ENCODE results near the gene FAR1. TPM values are rescaled to one million over a fixed set of nuclear protein-coding genes. Genes with fewer than 3 reads are reported as not detected.
"Not testable (repeated sequence)": the region's sequence is repeated elsewhere in the genome, so short reads cannot be mapped to it uniquely, and the experiment has no call there.

FAR1 gene, protein sequence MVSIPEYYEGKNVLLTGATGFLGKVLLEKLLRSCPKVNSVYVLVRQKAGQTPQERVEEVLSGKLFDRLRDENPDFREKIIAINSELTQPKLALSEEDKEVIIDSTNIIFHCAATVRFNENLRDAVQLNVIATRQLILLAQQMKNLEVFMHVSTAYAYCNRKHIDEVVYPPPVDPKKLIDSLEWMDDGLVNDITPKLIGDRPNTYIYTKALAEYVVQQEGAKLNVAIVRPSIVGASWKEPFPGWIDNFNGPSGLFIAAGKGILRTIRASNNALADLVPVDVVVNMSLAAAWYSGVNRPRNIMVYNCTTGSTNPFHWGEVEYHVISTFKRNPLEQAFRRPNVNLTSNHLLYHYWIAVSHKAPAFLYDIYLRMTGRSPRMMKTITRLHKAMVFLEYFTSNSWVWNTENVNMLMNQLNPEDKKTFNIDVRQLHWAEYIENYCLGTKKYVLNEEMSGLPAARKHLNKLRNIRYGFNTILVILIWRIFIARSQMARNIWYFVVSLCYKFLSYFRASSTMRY
- 90.2 TPM for total RNA-seq

DNA sequence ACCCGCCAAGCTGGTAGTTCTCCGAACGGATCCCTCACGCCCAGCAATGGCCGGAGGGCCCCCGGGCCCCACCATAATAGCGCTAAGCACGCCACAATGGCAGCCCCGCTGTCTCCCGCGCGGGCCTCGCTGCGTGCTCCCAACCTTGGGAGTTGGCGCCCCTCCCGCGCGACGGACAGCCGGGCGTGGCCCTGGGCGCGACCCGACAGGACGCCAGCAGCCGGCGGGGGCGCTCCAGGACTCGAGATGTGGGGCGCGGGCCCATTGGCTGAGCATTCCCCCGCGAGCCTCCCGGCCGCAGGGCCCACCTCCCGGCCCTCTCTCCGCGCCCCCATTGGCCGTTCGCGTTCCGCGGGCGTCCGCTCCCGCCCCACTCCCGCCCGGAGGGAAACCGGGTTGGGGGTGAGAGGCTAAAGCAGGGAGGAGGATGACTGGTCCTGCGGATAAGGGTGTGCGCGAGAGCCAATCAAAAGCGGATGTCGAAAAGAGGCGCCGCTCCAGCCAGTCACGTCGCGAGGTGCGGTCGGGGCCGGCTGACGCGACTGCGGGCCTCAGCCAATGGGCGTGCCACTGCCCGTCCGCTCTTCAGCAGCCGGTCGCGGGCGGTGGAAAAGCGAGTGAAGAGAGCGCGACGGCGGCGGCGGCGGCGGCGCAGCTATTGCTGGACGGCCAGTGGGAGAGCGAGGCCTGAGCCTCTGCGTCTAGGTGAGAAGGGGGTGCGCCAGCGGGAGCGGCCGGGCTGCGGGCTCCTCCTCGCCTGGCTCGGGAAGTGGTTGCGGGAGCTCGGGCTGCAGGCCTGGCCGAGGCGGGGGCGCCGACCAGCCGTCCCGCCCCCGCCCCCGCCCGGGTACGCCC is at the start of gene FAR1:
TSS of gene FAR1 (plus strand) at position 567 of the 855 bp plus-strand sequence. CDS start 26,098 bp downstream, outside the sequence.
- DNase-seq = peak; percentile 99

DNA sequence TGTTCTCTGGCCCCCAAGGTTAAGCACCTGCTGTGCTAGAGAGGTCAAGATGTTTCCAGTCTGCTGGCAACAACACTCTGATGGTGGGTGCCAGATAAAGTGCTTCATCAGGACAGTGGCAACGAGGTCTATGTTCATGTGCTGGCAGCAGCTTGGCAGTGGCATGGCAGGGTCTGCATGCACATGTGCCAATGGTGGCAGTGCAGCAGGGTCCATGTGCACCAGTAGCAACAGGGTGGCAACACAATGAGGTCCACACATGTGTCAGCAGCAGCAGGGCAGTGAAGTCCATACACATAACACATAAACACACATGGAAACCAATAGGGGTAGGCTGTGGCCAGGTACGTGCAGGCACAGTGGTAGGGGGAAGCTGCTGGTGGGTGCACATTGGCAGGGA is 48.4 kb upstream of the FAR1 start:
- no peak for DNase-seq

DNA sequence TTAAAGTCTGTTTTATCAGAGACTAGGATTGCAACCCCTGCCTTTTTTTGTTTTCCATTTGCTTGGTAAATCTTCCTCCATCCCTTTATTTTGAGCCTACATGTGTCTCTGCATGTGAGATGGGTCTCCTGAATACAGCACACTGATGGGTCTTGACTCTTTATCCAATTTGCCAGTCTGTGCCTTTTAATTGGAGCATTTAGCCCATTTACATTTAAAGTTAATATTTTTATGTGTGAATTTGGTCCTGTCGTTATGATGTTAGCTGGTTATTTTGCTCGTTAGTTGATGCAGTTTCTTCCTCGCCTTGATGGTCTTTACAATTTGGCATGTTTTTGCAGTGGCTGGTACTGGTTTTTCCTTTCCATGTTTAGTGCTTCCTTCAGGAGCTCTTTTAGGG is 41.6 kb upstream of the FAR1 start:
- DNase-seq = not testable (repeated sequence)

DNA sequence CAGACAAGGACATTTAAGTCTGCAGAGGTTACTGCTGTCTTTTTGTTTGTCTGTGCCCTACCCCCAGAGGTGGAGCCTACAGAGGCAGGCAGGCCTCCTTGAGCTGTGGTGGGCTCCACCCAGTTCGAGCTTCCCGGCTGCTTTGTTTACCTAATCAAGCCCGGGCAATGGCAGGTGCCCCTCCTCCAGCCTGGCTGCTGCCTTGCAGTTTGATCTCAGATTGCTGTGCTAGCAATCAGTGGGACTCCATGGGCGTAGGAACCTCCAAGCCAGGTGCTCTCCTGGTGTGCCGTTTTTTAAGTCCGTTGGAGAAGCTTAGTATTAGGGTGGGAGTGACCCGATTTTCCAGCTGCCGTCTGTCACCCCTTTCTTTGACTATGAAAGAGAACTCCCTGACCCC is 39.8 kb upstream of the FAR1 start:
- DNase-seq = not testable (repeated sequence)

DNA sequence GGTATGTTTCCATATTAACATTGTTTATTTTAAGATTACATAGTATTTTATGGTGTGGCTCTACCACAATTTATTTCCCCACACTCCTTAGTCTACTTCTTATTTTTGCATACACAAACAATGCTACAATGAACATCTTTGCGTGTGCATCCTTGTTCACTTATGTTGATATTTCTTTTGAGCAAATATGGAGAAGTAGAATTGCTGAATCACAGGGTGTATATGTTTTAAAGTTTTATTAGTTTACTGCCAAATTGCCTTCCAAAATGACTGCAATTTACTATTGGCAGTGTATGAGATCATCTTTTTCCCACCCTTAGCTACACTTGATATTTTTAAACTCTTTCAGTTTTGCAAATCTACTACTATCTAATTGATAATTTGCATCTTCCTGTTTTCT is 38.7 kb upstream of the FAR1 start:
- DNase-seq = no peak

DNA sequence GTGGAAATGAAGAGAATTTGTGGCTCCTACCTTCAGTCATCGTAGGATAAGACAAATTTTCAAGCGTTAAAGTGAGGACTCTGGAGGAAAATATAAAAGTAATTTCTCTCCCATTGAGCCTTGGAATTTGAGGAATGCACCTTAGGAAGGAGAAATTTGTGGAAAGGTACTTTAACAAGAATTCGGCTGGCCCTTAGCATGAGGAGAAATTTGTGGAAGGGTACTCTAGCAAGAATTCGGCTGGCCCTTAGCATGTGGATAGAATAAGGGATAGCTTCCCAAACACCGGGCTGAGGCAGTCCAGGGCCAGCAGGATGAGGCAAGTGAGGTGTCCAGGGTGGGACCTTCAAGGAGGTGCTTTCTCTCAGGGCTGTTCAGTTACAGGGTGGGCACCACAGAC is 33.2 kb upstream of the FAR1 start:
- DNase-seq = no peak

DNA sequence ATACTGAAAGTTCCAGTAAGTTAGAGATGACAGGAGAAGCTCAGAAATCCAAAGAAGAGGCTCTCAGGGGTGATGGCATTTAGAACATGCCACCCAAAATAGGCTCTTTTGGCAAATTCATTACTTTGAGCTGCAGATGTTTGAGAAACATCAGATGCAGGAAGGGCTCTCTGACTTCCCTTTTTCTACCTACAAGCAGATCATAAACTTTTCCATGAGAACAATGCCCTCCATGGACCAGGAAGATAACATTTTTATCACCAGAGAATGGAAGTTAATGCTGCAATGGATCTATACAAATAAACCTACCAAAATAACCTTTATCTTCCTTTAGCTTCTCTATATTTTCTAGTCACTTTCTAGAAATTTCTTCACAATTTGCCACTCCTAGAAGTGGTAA is 32.7 kb upstream of the FAR1 start:
- no peak for DNase-seq

DNA sequence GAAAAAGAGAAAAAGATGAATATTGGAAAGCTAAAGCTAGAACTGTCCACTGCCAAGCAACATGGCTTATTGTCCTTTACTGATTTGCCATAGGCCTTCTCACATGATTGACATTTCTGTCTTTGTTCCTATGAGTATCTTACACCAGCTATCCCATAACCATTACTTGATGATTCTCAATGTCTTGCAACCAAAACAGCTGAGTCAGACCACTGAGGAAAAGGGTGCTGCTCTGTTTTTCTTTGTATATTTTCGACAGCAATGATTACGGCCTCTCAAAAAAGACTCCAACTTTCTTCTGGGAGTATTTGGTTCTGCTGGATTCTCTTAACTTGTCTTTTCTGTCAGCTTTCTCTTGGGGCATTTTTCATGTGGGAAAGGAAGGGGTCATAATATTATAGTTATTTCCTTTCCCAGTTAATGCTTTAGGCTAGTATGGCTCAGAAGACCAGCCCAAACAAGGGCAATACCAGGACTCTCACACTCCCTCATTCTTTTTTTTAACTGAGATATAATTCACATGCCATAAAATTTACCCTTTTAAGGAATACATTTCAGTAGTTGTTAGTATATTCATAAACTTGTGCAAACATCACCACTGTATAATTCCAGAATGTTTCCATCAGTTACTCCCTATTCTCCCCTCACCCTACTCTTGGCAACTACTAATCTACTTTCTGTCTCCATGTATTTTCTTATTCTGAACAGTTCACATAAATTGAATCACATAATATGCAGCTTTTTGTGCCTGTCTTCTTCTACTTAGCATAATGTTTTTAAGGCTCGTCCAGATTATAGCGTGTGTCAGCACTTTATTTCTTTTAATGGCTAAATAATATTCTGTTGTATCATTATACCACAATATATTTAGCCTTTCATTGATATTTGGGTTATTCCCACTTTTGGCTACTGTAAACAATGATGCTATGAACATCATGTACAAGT is 31.1 kb upstream of the FAR1 start:
- DNase-seq = no peak

DNA sequence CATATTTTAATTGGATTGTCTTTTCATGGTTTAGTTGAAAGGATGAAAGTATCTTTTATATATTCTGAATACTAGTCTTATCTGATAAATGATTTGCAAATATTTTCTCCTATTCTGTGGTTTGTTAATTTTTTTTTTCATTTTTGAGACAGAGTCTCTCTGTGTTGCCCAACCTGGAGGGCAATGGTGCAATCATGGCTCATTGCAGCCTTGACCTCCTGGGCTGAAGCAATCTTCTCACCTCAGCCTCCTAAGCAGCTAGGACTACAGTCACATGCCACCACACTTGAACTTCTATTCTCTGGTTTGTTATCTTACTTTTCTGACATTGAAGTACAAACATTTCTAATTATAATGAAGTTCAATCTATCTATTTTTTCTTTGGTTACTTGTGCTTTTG is 30.0 kb upstream of the FAR1 start:
- DNase-seq = no peak

DNA sequence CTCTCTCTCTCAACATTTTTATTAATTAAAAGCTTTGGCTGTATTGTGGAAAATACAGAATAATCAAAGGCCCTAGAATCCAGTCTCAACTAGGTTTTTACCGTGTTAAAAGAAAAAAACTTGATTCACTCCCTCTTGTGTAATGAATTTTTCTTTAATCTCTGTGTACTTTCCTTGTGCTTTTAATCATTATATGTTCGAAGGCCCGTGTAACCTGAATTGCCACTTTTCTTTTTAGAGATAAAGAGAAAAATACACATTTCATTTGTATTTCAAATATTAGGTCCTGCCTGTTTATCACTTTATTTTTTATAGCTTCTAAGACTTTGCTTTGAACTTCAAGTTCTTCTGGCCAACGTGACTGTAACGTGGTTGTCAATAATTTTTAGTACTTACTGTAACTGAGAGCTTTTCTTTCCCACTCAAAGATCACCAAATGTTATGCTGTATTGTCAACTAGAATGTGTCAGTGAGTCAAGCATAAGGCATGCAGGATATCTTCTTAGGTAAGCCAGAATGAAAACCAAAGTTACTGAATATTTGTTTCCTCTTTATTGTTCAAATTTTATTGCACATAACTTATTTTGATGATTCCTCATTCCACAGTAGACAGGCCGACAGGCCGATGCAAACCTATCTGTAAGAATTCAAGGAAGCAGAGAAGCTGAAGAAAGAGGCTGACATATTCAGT is 23.3 kb upstream of the FAR1 start:
- DNase-seq = no peak

DNA sequence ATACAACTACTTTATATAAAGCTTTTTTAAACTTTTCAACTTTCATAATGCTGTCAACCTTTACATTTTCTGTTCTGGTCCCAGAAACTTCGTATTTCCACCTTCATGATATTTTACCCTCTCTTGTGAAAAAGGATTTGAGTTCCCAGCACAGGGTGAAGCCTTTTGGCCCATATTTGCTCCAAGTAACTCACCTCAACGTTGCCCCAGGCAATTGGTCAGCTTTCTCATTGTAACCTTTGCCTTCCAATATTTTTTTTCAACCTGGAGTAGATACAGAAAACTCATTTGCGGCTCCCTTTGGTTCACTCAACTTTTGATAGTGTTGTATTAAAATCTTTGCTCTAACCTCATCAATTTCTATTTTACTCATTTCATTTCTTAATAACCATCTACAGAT is 21.1 kb upstream of the FAR1 start:
- no peak for DNase-seq

DNA sequence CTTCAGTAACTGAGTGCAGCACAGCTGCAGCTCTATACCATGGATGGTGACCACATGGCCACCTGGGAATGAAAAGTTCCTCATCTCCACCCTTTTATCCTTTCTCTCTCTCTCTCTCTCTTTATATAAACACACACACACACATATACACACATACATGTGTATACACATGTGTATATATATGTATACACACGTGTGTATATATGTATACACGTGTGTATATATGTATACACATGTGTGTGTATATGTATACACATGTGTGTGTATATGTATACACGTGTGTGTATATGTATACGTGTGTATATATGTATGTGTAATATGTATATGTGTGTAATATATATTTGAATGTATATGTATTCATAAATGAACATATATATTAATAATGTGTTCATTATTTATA is 18.8 kb upstream of the FAR1 start:
- no peak for DNase-seq

DNA sequence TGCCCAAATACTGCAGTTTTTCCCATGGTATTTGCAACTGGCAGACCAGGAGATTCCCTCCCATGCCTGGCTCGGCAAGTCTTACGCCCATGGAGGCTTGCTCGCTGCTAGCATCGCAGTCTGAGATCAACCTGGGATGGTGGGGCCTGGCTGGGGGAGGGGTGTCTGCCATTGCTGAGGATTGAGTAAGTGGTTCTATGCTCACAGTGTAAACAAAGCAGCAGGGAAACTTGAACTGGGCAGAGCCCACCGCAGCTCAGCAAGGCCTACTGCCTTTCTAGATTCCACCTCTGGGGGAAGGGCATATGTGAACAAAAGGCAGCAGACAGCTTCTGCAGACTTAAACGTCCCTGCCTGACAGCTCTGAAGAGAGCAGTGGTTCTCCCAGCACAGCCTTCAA is 17.0 kb upstream of the FAR1 start:
- not testable (repeated sequence) for DNase-seq

DNA sequence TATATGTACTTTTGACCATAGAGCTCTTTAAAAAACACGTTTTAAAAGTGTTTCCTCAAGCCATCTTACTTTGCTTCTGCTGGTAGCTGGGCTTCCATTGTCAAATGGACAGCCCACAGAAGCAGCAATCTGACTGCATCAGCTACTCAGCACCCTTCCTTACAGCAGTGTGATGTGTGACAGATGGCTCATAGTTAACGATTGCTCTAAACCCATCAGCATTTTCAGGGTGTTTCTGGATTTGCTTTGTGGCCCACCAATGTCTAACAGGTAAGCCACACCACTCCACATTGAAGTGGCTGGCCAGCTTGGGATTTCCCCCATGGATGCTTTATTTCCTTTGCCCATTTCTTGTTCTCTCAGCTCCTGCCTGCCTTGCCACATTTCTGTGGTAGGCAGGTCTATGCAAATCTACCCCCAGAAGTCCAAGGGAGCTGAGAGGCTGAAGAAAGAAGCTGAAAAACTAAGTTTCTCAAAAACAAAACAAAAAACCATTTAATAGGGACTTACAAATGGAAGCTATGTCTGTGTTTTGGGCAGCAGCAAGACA is 7.3 kb upstream of the FAR1 start:
- DNase-seq = no peak

DNA sequence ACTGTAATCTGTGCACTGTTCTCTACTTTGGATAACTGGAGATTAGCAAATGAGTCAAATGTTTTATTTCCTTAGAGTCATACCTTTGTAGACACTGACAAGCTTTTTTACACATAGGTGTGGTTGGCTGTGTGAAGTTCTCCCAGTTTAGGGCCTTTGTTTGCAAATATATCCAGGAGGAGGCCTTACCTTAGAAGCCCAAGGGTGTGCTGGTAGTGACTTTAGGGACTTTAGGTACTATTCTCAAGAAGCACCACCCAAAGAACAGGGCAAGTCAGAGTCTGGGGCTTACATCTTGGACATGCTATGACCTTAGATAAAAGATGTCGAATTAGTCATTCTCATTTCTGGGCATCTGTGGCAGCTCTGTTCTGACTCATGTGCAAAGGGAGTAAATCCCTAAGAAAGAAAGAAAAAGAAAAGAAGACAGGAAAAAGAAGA is 4.8 kb upstream of the FAR1 start:
- DNase-seq = no peak

DNA sequence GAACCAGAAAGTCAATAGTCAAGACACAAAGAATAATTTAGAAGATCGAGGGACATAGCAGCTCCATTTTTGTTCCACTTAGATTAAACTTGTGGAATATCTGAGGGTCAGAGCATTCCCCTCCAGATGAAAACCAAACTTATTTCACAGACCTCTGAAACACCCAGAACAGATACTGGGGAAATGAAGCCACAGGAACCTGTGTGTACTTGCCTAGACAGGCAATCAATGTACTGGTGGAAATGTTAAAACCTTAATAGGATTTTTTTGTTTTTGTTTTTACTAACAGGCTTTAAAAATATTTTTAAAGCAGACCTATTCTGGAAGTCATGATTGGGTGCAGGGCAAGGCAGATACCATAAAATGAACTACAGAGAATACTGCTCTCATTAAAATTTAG is 4.1 kb upstream of the FAR1 start:
- no peak for DNase-seq

DNA sequence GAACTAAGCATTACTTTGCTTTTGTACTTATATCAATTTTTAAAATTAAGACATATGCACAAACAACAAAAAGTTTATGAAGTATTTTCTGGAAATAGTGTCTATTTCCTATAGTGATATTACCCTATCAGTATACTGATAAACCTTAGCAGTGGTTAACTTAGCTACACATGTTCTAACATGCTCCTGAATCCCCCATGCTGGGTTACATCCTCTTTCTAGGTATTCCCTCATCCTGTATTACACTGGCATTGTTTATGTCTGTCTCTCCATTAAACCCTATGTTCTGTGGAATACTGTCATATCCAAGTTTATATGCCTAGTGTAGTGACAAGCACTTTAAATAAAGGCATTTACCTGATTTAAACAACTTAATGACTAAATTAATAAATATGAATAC is 1.8 kb upstream of the FAR1 start:
- DNase-seq = no peak

DNA sequence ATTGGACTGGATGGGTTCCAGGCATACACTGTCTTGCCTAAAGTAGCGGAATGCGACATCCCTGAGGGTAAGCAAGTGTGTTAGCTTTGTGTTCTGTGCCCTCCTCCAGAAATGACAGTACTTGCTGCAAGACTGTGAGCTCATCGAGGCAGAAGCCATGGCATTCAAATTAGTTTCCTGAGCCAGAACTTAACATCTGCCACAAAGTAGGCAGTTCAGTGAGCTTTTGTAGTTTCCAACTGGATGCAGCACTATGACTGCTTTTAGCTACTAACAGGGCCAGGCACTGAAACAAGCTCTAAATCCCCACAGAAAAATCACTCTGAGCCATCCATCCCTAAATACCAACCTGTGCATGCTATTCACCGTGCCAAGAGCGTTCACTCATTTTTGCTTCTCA is 1.2 kb upstream of the FAR1 start:
- DNase-seq = peak; percentile 3

DNA sequence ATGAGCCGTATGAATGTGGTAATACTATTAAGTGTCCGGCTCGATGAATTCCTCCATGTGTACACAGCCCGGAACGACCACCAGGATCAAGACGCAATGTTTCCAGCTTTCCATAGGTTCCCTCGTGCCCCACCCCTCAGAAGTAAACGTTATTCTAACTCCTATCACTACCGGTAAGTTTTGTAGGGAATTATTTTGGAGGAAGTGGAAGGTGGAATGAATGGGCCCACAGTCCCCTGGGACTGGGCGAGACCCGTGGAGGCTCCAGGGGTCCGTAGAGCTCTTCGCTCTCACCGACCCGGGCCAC is 720 bp upstream of the FAR1 start:
- DNase-seq = no peak

DNA sequence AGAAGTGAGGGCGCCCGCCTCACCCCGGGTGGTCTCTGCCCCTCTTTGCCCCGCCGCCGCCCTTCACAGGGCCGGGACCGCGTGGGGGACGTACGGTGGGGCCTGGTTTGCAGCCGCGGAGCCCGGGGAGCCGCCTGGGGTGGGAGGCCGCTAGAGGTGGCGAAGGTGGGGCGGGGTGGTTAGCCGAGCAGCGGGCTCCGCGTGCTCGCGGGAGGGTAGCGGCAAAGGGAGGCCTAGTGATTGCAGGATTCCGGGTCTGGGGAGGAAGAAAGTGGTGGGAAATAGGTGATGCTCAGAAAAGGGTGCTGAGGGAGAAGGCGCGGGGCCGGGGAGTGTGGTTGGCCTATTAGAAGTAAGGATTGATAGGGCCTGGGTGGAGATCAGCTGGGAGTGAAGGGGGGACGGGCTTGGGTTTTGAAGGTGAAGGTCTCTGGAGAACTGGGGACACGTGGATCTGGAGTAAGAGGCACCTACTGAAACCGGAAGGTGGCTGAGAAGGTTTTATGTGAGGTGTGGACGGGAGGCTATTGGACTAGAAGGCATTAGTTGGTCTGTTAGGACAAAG is 571 bp downstream of the FAR1 start:
- DNase-seq = peak; percentile 65
